Brain pericyte (primary cell): Measurements from ENCODE around the gene VPS29.

ENCODE experiments used
- DNase-seq: peaks from one replicate; pipeline ENCODE4 v3.0.0-alpha.2; 2012; ENCODE audit warnings: low read depth, low spot score

Gene VPS29

DNA sequence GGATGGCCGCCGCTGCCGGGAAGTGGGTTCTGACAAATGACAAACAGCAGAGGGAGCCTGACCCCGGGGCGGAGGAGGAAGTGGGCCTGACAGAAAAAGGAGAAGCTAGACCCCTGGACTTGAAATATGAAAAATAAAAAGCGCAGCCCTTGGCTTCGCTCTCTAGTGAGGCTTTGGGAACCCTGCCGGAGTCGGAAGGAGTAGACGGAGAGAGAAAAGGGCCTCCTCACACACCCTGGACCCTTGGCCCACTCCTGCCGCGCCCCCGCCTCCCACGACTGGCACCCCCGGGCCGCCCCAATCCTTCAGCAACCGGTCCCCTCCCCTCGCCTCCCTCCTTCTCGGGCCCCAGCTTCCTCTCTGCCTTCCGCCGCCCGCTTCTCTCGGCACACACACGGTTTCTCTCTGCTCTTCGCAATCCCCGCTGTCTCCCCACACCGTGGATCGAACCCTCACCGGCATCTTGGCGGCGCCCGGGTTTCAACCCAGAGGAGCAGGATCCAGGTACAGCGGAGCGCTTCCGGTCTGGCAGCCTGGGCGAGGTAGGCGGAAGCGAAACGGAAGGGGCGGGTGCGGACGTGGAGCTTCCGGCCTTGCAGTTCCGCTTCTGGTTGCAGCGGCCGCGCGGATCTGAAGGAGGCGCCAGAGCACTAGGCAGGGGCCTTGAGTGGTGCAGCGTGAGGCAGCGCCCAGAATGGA is 52.0 kb downstream of the VPS29 start, which contains the start of gene ARPC3:
Gene ARPC3, minus strand, starts transcription at position 539 of the 699 bp plus-strand sequence. Its CDS starts 77 bp downstream, at position 462.
- DNase-seq = peak; percentile 79

DNA sequence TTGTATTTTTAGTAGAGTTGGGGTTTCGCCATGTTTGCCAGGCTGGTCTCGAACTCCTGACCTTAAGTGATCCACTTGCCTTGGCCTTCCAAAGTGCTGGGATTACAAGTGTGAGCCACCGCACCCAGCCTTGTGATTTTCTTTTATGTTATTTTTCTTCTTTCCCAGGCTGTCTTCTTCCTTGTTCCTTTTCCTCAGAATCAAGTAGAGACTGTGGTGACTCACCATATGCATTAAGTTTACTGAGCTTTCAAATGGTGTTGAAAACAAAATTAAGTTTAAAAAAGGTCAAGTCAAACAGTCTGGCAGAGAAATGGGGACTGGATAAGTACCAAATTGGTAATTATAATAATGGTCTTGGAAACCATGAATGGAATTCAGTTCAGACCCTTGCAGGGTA is 57.5 kb downstream of the VPS29 start:
- no peak for DNase-seq
